Stimulated activated CD4-positive, alpha-beta T cell treated with anti-CD3 and anti-CD28 coated beads, Interleukin-15, amount 100 ng/mL, for 48 hours (primary cell): ENCODE data around the gene LSM3.

Experiments
- DNase-seq, 2 donors: peaks; one replicate each; pipeline ENCODE4 v3.0.0-alpha.2; 2020; ENCODE audit warnings: low read depth in 2 of 2

Gene LSM3

GRCh38 chr3:14143271-14144225 is 35.1 kb upstream of the LSM3 start:
- DNase-seq: no peak

GRCh38 chr3:14144423-14145075 is 34.1 kb upstream of the LSM3 start:
- DNase-seq: peak in 1 of 2 donors; percentile 28

DNA sequence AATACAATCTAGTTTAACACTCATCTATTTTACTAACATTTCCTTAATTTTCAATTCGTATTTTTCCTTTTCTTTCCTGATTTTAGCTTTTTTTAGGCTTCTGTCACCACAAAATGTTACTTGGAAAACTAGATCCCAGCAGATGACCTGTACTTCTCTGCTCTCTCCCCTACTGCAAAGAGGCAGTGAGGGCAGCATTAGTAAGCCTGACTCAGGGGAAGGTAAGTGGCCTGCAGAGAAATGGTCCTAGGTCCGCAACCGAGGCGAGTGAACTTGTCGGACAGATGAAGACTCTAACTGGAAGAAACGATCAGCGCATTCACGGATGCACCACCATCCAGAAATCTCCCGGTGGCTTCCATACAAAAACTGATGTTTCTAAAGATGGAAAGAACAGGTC is 33.4 kb upstream of the LSM3 start:
- DNase-seq: no peak

GRCh38 chr3:14145670-14146380 is 32.8 kb upstream of the LSM3 start:
- no peak for DNase-seq

GRCh38 chr3:14146381-14147065 is 32.1 kb upstream of the LSM3 start:
- DNase-seq: no peak

DNA sequence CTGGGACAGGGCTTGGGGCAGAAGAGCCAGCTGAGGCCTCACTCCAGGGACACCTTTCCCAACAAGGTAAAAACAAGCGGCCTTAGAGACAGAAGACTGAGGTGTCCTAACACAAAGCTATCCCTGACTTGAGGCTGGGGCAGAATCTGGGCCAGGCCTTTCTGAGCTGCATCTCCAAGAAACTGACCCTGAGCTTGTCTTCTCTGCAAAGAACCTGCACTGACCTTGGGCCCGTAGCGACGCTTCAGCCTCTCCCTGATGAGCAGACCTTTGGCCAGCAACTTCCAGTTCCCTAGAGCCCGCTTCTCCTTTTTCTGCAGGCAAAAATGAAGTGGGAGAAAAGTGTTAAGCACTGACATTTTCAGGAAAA is 31.6 kb upstream of the LSM3 start:
- DNase-seq: no peak

- no peak for DNase-seq
Measured at GRCh38 chr3:14147617-14148016, 31.0 kb upstream of the LSM3 start.

DNA sequence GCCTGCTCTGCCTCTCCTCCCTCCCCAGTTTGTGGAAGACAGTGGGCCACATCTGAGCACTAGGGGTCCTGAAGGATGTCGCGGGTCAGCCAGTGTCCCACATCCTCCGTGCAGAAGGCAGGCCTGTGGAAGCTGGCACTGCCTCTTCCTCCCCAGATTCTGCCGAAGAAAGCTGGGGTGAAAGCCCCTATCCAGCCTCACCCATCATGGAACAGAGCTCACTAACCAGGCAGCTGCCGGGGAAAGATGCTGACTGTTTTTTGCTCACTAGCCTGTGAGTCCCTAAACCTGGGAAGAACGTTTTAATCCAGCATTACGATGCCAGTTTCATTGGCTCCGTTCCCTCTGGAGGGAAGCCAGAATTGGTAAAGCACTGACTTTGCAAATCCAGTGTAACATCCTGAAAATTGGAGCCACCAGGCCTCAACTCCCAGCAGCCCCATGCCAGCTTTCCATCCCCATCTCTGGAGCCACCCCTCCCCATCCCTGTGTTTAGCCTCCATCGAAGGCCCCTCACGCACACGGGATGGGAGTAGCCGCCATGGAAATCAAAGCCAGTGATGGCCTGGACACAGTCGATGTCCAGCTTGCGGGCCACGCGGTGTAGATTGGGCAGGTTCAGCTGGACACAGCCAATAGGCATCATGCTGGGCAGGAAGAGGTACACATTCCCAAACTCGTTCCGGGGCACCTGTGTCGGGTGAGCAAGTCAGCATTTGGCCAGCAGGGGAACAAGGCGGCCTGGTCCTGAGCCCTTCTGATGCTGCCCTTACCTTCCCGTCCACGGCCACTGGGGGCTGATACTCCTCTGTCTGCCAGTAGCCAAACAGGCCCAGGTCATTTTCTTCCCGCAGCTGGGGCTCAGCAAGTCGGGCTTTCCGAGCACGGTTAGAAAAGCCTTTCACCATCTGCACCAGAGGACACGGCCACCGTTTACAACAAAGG is 30.3 kb upstream of the LSM3 start:
- DNase-seq: no peak

GRCh38 chr3:14150078-14150477 is 28.5 kb upstream of the LSM3 start:
- DNase-seq: no peak

GRCh38 chr3:14150491-14151230 is 28.0 kb upstream of the LSM3 start:
- DNase-seq: no peak

DNA sequence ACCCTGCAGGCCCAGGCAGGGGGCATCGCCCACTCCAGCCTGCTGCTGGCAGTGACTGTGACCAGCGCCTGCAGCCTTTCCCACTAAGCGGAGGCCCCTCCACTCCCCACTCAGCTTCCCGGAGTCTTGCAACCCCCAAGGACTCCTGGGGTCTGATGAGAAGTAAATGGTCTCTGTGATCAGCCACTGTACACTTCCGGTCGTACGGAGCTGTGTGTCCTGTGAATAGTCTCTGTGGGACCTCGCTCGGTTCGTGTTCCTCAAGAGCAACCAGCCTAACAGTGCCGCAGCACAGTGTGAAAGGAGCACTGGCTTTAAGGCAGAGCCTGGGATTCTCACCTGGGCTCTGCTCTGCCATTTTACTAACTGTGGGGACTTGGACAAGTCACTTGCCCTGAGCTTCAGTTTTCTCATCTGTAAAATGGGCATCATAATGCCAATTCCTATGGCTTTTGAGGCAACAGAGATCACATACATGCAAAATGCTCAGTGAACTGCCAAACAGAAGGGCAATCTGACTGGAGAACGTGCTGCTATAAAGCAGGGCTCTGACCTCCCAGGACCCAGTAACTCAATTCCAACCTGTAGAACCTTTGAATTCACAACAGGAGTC is 27.0 kb upstream of the LSM3 start:
- no peak for DNase-seq

DNA sequence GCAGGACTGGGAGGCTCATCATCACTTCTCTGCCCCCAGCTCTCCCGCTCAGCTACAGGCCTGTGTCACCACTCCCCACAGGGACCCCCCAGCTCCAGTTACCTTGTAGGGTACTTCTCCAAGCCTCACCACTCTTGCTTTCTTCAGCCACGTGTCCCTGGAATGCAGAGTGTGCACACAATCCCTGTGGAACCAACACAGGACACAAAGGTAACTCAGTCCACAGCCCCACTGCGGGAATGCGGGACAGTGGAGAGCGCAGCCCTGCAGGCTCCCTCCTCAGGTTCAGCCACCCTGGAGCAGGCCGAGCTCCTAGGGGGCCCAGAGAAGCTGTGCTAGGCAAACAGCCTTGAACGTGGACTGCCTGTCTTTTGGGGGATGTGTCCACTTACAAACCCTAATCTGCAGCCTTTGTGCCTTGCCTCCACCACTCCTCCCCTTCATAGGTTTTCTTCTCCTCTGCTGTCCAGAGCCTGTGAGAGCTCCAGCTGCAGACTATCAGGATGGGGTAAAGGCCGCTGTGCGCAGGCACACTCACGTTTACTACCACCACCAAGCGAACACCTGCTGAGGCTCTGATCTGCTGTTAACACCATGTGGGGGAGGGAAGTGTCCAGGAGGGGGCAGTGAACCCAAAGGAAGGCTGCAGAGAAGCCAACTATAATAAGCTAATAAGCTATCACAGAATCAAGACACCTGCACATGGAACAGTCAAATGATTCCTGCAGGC is 26.2 kb upstream of the LSM3 start:
- DNase-seq: no peak

DNA sequence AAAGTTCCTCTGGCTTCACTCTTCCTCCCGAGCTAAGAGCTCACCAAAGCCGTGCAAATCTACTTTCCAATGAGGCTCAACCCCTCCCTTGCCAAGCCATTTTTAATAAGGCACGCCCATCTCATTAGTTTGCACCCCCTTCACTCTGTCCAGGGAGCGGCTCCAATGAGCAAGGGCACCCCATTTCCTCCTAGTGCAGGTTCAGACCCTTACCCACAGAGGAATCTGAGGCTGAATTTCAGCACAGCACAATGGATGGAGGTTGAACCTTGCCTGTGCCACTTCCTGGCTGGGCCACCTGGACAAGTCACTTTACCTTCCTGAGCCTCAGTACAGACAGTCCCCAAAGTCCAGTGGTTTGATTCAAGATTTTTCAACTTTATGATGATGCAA is 25.7 kb upstream of the LSM3 start:
- no peak for DNase-seq

GRCh38 chr3:14153663-14154062 is 25.0 kb upstream of the LSM3 start:
- no peak for DNase-seq

- no peak for DNase-seq
Measured at GRCh38 chr3:14154276-14154675, 24.3 kb upstream of the LSM3 start.

DNA sequence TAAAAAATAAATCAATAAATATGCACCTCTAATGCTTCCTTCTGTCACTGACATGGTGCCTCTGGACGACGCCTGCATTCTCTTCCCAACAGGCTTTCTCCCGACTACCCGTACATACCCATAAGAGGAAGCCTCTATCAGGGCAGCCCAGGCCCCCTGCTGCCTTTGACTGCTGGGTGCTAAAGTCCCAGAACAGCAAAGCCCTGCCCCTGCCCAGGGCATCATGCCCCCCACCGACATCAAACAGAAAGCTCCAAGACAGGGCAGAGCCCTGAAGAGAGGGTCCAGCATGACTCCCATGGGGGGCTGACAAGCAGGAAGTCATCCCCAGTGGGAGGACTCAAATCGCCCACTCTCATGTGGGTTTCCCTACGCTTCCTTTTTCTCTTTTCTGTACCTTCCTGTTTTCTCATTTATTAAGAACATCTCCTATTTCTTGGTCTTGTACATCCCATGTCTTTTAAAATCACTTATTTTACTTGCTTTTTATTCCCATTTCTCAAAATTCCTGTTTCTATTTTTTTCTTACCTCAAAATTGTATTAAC is 23.6 kb upstream of the LSM3 start:
- no peak for DNase-seq

DNA sequence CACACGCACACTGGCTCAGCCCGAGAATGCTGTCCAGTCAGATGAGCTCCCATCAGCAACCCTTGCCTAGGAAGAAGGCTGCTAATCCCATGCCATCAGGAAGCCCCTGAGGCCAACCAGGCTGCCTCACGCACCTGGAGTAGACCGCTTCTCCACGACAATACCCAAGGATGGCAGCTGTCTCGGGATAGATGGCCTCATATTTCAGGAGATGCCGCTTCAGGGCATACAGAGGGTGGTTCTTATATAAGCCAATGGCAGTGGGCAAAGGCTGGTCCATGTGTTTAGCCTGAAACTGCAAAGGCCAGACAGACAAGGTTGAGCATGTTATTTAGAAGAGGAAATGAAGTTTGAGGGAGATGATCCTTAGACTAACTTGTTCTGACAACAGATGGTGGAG is 22.4 kb upstream of the LSM3 start:
- no peak for DNase-seq

GRCh38 chr3:14156843-14157561 is 21.6 kb upstream of the LSM3 start:
- no peak for DNase-seq
